ENCODE measurements around the gene GFY. TPM values are rescaled to one million over a fixed set of nuclear protein-coding genes. Genes with fewer than 3 reads are reported as not detected.
A peak's percentile ranks its signal among the peaks of the same experiment; 100 is the strongest.

GFY gene
- not detected for total RNA-seq

DNA sequence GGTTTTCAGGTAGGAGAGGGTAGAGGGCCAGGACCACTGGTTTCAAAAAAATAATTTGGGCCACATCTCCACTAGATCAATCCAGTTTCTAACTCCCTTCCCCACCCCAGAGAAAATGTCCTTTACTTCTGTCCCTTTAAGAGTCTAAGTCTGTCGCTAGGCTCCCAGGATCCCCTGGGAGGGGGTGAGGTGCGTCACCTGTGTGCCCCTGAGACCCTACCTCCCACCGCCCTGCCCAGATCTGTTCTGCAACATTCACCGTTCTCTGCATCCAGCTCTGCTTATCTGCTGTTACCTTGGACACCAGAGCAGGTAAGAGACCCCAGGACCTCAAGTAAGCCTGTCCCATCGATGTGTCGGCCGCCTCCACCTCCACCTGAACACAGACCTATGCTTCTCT lies at the start of gene GFY:
TSS of gene GFY (plus strand) at position 211 of the 400 bp plus-strand sequence. CDS start 1,043 bp downstream, outside the sequence.
- no peak for ATAC-seq

- no peak for ATAC-seq
These were observed 46.7 kb upstream of the GFY start for GRCh38 chr19:49378512-49378911.

GRCh38 chr19:49380391-49380790 lies 44.8 kb upstream of the GFY start:
- ATAC-seq, result no peak

GRCh38 chr19:49382639-49383038 lies 42.5 kb upstream of the GFY start:
- ATAC-seq, result no peak

DNA sequence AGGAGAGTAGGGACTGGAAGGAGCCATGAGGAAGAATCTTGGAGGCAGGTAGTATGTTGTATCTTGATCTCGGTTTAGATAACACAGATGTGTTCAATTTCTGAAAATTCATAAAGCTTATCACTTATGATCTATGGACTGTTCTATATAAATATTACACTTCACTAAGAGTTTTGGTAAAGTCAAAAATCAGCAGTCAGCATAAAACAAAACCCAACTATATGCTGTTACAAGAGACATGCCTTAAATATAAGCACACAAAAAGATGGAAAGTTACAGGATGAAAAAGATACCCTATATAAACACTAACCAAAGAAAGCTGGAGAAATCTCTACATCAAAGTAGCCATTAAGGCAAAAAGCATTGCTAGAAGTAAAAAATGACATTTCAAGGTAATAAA lies 41.6 kb upstream of the GFY start:
- ATAC-seq, result no peak

GRCh38 chr19:49387936-49388372 lies 37.2 kb upstream of the GFY start, which contains the start of gene KASH5:
KASH5 (plus strand) TSS chr19:49388249; CDS start chr19:49390884, 2,635 bp downstream.
- ATAC-seq, result peak; percentile 53

DNA sequence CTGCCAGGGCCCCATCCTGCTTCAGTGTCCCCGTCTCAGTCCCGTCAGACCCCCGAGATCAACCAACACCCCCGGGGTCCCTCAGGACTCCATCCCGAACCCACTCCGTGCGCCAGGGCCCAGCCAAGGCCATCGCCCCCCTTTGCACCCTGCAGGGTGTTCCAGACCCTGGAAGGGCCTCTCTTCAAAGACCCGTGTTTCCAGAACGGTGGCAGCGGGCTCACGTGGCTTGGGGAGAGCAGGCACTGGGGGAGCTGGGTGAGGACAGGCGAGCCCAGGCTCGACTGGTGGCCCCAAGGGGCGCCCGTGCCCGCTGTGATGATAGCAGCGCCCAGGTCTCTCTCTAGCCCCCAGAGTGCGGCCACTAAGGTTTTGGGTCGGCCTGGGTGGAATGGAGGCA lies 35.8 kb upstream of the GFY start:
- no peak for ATAC-seq

DNA sequence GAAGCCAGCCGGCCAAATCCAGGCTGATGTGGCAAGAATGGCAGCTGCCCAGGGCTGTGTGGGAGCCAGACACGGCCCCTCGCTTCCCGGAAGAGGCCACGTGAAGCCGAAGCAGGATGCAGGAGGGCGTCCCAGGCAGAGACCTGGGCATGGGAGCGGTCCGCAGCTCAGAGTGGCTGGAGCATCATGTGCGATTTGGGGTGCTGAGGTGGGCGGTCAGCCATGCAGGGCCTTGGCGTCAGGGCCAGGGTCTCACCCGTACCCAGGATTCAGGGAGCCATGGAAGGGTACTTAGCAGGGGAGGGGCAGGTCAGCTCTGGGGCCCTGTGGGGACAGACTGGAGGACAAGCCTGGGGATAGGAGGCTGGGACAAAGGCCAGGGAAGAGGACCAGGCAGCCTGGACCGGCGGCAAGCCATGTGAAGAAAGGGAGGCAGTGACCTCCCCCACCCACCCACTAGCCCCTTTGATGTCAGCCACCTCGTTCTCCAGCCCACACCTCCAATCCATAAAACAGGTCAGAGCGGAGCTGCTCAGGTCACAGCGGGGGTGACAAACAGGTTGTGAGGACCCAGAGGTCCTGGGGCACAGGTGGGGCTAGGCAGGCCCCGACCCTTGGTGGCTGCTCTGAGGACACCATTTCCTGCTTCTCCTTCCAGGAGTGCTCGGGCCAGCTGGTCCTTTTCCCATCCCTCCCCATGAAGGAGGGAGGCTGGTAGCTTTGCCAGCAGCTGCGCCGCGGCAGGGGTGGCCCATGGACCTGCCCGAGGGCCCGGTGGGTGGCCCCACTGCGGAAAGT lies 34.9 kb upstream of the GFY start:
- ATAC-seq, result no peak

GRCh38 chr19:49390929-49391359 lies 34.2 kb upstream of the GFY start:
- ATAC-seq, result peak; percentile 19

DNA sequence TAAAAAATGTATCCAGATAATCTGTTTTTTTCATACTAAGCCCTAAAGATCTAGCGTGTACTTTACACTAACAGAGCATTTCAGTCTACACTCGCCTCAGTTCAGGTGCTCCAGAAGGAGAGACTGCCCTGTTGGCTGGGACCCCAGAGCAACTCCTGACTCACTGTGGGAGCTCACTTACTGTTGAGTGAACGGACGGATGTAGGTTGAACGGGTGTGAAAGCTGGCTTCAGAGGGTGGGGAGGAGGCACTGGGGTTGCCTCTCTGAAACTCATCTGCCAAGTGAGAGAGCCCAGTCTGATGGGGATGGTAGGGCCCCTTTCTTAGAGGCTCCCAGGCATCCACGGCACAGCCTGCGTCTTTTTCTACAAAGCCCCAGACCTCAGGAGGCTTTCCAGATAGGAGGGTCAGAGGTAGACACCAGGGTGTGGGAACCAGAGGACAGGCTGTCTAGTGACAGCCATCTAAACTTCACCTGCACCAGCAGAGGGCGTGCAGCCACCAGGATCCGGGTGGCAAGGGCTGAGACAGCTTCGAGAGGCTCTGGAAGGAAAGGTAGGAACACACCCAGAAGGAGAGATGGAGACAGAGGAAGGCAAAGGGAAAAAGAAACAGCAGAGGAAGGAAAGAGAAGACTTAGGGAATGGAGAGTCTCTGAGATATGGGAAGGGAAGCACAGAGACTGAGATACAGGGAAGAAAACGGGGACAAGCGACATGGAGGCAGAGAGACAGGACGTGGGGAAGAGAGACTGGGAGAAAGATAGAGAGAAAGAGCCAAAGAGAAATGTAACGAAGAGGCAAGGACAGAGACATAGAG lies 33.4 kb upstream of the GFY start:
- peak; percentile 76 for ATAC-seq

DNA sequence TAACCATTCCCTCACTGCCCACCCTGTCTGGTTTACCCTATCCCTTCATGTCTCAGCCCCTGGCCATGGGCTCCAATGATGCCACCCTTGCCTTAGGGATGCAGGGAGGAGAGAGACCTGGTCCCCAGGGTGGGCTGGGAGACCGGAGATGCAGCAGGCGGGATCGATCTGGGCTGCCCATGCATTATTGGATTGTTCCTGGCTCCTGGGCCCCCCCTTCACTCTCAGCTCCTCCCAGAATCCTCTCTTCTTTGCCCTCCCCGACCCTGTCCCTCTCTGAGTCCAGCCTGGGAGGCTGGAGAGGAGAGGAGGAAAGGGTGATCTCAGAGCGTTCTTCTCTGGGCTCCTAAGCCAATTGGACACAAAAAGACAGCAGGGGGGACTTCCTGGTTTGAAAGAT lies 31.3 kb upstream of the GFY start:
- no peak for ATAC-seq

DNA sequence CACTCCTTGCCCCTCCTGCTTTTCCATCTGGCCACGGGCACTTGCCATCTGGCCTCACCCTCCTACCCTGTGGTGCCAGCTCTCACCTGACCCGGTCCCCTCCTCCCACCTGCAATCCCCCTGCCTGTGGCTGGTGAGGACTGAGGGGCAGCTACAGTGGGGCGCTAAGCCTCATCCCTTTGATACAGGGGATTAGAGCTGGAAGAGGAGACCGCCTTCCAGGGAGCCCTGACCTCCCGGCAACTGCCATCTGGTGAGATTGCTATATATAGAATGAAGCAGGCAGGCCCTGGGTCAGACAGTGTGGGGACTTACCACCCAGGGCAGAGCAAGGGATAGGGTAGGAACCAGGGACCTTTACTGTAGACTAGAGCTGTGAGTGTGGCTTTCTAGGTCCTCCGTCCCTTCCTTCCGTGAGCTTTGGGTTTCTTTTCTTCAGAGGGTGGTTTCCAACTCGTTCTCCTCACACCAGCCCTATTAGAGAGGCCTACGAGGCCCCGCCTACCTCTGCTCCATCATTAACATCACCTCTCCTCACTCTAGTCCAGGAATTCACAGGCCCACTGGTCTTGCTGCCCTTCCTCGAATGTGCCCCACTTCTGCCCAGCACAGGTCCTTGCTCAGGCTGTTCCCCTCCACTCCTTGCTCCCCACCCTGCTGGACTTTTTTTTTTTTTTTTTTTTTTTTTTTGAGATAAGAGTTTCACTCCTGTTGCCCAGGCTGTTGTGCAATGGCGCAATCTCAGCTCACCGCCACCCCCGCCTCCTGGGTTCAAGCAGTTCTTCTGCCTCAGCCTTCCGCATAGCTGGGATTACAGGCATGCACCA lies 29.4 kb upstream of the GFY start:
- no peak for ATAC-seq

- ATAC-seq, result no peak
These were observed 28.3 kb upstream of the GFY start for GRCh38 chr19:49396738-49397505.

DNA sequence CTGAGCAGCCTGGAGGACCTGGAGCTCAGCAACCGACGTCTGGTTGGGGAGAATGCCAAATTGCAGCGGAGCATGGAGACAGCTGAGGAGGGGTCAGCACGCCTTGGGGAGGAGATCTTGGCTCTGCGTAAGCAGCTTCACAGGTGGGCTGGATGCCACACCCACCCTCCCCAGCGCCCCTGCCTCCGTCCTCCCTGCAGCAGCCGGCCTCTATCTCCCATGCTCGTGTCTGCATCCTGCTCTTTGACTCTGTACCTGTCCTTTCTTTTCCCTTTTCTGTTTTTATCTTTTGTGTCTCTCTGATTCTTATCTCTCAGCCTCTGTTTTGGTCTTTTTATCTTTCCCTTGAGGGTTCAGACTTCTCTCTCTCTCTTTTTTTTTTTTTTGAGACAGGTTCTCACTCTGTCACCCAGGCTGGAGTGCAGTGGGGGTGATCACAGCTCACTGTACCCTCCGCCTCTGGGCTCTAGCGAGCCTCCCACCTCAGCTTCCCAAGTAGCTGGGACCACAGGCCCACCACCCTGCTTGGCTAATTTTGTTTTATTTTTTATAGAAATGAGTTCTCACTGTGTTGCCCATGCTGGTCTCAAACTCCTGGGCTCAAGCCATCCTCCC lies 27.1 kb upstream of the GFY start:
- no peak for ATAC-seq

GRCh38 chr19:49398931-49399330 lies 26.3 kb upstream of the GFY start:
- no peak for ATAC-seq

DNA sequence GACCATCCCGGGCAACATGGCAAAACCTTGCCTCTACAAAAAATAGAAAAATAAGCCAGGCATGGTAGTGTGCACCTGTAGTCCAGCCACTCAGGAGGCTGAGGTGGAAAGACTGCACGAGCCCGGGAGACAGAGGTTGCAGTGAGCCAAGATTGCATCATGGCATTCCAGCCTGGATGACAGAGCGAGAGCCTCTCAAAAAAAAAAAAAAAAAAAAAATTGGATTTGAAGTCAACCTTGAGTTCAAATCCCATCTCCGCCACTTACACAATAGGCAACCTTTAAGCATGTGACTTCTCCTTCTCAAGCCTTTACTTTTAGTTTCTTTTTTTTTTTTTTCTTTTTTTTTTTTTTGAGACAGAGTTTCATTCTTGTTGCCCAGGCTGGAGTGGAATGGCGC lies 25.2 kb upstream of the GFY start:
- no peak for ATAC-seq

GRCh38 chr19:49403404-49404187 lies 21.6 kb upstream of the GFY start:
- ATAC-seq, result no peak

DNA sequence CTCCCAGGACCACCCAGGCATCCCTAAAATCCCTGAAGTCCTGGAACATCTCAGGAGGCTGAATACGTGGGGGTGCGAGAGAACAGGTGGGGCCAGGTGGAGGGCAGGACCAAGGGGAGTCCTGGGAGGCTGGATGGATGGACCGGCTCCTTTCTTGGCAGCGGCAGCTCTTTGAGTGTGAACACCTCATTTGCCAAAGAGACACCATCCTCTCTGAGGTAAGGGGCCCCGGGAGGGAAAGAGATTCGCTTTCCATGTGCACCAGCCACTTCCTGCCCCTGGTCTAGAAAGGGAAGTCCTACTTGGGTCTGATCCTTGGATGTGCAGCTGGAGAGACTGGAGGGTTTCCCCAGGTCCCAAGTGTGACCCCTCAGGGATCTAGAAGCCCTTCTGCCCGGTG lies 18.1 kb upstream of the GFY start:
- ATAC-seq, result no peak

GRCh38 chr19:49407482-49408015 lies 17.6 kb upstream of the GFY start:
- ATAC-seq, result no peak

- no peak for ATAC-seq
These were observed 16.3 kb upstream of the GFY start for GRCh38 chr19:49408816-49409440.
